Ramos (cell line): Measurements from ENCODE around the gene MEGF11.

Experiments used
- in situ Hi-C: fragments of 300-500 bp; cut with MboI; formaldehyde crosslinking; loops from one replicate; pipeline ENCODE4 v1.14.3; 2022; ENCODE audit warnings: low sequenced_read_pairs; ENCODE audit not compliant: unreplicated experiment

The MEGF11 gene

DNA sequence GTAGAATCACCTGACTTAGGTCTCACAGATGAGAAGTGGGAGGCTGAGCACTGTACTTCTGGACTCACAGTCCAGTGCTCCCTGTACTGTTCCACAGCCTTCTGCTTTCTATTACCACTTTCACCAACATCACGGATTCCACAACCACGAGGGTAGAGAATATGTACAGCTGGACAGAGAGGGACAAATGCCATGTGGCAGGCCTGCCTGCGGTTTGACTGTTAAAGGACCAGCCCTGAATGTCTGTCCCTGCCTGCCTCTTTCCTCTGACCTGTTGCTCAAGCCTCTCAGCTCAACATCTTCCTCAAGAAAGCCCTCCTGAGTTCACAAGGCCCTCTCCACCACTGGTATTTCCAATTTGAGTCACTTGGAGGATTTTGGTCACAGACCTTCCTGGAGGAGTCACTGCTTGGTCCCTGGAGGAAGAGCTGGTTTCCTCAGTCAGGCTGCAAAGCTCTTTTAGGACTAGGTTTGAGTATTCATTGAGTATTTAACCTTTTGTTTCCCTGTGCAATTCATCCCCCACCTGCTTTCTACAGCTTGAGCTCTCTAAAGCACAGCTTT, 335.1 kb downstream of the MEGF11 start:
- in situ Hi-C loops, result no loop called here

DNA sequence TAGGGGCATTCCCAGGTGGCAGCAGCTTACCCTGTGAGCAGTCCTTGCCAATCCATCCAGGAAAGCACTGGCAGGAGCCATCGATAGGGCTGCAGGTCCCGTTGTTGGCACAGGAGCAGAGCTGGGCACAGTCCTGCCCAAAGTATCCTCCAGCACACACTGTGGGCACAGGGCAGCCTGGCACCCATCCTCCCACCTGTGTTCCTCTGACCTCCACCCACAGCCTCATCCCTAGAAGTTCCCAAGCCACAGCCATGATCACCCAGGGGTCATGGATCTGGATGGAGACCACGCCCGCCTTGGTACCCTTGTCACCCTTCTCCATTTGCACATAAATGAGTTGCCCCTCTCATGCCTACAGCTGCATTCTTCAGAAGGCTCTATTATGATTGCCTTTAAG, 335.6 kb downstream of the MEGF11 start:
- in situ Hi-C loops, result no loop called here

DNA sequence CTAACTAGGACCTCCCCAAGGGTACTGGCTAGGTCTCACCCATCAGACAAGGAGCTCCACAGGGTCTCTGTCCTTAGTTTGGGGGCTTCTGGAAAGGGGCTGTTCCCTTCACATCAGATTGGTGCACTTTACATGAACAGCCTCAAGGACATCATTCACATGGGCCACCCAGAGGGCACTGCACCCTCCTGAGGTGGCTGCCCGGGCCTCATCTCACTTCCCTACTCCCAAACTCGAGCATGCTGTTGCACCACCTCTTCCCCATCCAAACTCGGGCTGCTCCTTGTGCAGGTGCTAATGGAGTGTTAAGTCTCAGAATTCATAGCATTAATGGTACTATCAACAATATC, 336.2 kb downstream of the MEGF11 start:
- in situ Hi-C loops, result no loop called here

DNA sequence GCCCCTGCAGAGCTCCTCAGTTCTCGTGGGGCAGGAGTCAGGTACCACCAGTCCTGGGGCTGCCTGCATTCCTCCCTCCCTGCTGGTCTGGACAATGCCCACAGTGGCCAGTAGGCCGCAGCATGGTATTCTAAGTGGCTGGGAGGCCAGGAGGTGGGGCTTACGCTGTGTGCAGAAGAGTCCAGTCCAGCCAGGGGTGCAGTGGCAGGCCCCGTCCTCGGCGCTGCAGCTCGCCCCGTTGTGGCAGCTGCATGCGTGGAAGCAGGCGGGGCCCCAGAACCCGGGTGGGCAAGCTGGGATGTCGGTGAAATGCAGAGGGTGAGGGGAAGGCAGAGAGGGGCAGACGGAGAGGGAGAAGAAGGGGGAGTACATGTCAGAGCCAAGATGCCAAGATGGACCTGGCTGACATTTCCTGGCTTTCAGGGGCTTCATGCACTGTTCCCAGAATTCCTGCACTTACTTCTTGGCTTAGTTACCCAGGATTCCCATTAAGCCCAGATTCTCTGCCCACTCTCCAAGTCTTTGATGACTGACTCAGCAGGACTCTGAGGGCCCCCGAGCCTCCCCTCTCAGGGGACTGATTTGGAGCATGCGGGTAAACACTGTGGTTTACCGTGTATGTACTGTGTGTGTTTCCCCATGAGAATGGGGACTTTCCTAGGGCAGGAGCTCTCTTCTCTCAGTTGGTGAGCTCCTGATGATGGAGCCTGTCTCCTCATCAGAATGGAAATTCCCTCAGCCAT, 336.7 kb downstream of the MEGF11 start:
- in situ Hi-C loops, result no loop called here

DNA sequence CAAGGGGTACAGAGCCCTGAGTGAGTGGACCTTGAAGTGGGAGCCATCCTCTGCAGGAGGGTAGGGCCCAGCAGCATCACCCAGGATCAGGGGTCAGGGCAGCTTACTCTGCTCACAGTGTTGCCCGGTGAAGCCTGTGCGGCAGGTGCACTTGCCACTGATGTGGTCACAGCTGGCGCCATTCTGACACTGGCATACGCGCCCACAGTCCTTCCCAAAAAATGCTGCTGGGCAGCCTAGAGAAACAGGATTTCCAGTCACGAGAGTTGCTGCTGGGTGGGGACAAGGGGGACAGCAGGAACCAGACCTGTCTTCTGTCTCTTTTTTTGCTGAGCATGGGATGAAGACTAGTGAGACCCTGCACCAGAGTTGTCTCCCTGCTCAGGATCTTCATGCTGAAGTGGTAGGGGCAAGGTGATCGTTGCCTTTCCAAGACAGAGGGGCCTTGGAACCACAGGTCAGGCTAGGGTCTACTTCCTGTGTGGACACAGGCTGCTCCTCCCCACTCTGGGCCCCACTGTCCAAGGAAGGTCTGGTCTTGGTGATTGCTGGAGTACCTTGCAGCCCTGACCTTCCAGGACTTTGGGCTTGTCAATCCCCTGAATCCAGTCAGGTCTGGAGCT, 337.4 kb downstream of the MEGF11 start:
- in situ Hi-C loops, result no loop called here

DNA sequence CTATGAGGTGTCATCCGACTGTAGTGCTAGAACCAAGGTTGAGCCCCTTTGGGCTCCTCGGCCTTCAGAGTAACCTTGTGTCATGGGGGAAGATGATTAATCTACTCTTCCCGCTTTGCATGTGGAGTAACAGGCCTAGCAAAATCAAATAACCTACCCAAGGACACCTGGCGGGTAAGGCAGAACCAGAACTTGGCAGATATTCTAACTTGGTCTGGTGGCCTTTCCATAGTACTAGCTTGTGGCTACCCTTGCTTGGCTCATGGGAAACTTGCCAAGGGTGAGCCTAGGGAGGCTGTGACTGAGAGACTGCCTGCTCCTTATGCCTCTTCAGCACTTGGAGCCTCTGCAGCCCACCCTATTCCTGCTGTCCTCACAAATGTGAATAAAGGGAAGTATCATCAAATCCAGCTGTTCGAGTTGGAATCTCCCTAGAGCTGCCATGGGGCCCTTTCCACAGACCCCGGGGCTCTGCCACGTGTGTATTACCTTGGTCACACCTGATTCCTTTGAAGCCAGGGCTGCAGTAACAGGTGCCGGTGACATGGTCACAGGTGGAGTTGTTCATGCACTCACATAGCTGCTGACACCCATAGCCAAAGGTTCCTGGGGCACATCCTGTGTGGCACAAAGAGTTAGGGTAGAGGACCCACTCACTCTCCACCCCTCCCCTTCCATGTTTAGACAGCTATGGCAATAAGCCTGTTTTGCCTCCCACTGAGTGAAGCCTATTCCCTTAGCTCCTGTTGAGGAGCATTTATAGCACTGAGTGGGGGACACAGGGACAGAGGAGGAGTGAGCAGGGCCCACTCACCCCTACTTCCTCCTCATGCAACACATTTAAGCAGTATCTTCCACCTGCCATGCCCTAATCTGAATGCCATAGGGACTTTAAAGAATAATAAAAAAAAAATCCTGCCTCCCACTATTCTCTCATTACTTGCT, 338.3 kb downstream of the MEGF11 start:
- in situ Hi-C loops, result no loop called here

DNA sequence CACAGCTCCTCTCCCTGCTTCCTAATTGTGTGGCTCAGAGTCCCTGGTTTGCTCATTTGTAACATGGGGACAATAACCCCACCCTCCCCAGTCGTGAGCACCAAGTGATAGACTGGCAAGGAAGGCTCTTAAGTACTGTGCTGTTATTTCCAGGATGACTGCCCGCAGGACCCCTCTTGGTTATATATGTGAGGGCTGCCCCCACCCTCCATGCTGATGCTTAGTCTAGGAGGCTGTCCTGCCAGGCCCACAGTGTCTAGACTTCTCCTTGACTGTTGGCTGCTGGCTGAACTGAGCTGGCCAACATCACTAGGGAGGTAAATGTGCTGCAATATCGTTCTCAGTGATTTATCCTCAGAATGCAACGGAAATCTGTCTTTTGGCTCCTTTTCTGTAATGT, 339.2 kb downstream of the MEGF11 start:
- in situ Hi-C loops, result no loop called here

DNA sequence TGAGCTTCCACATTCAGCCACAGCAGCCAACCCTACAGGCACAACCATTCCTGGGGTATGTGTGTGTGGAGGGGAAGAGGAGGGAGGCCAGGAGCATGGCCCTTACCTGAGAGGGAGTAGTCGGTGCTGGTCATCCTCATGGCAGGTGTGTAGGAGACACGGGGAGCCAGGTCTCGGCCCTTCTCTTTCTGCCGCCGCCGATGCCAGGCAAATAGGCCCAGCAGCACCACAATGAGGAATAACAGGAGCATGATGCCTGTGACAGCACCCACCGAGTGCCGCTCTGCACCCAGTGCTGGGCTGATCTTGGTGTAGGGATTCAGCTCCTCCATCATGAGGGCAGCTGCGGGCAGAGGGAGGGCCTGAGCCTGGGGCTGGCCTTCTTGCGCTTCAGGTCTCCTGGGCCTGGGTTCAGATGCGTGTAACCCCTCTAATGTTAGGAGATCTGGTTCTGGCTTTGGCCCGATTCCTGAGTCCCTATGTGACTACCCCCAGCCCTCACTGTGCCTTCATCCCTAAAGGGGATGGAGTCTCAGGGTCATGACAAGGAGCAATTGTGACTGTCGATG, 339.8 kb downstream of the MEGF11 start:
- in situ Hi-C loops, result no loop called here

DNA sequence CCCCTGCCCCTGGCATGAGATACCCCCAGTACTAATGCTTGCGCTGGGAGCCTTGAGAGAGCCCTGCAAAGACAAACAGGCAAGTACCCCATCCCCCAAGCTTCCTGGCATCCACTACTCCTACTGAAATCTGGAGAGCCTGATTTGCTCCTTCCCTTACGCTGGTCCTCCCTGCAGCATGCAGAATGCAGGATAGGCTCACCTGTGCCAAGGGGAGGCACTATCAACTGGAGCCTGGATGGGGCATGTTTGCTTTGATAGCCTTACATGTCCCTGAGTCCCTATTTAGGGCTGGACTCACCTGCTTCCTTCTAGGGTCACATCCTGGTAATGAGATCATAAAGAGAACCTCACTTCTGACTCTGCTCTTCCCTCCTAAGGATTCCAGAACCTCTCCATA, 341.3 kb downstream of the MEGF11 start:
- in situ Hi-C loops, result no loop called here

DNA sequence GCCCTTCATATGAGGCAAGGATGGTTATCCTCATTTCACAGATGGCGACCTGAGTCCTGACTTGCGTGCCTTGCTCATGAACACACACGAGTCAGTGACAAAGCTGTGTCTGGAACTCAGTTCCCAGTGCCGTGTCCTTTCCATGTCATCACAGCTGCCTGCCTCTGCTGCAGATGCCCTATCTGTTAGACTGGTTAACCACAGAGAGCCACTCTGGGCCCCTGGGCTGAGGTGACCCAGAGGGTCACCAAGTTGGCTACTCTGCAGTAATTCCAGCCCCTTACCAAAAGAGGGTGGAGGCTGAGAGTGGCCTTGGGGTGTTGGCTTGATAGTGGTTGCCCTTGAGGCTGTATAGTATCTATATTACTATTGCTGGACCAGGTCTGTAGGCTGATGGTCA, 343.2 kb downstream of the MEGF11 start:
- in situ Hi-C loops, result no loop called here

DNA sequence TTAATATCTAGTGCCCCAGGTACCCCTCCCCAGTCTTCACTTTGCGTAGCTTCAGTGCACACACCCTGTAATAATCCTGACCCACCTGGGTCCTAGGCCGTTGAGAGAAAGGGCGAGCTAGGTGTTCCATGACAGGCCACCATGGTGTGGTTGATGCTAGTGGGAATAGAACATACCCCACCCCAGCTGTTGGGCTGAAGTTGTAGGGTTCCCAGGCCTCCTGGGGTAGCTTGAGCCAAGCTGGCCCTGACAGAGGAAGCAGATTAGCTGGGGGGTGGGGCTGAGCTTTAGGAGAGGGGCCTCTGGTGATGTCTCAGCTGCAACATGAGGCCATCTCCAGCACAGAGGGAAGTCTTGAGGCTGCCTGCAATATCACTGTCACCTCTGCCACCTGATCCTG, 343.7 kb downstream of the MEGF11 start:
- in situ Hi-C loops, result no loop called here

DNA sequence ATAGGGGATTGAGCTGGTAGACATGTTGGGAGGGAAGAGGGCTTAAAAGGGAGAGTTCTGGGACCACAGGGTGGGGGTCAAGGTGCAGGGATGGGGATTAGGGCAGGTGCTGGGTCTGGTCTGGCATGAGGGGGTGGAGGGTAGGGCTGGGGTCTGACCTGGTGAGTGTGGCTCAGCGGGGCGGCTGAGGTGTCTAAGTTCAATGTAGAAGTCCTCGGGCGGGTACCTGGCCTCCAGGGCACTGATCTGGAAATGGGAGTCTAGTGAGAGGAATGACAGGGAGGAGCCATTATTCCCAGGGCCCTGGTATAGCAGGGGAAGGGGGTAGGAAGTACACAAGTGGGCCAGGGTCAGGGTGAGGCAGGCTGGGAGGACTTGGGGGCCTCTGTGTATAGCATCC, 344.7 kb downstream of the MEGF11 start:
- in situ Hi-C loops, result no loop called here

DNA sequence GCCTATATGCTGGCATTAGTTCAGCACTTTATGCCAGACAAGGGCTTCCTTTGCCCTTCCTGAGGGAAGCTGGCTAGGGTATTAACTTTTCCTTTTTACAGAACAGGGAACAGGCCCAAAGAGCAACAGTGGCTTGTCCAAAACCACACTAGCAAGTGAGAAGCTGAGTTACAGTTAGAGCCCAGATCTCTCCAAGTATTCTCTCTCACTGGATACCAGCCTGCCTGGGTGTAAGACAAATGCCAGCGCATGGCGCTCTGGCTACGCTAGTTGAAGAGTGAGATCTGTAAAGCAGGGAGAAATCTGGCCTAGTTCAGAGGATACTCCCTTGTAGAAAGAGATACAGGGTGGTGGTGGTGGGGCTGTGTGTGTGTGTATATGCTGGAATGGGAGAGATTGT, 345.9 kb downstream of the MEGF11 start:
- in situ Hi-C loops, result no loop called here

DNA sequence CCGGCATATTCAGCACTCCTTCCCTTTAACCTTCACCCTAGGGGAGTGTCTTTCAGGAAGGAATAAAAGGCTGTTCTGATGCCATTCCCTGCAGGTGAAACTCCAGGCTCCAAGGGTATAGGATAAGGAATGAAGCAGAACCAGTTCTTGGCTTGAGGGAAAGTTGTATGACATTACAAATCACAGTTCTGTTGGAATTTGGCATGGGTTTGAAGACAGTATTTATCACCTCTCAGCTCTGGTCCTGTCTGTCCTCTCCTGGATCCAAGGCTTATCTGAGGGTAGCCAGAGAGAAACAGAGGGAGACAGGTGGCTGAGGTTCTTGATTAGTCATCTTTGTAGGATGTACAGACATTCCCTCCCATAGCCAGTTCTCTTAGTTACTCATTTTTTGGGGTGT, 347.2 kb downstream of the MEGF11 start:
- in situ Hi-C loops, result no loop called here

DNA sequence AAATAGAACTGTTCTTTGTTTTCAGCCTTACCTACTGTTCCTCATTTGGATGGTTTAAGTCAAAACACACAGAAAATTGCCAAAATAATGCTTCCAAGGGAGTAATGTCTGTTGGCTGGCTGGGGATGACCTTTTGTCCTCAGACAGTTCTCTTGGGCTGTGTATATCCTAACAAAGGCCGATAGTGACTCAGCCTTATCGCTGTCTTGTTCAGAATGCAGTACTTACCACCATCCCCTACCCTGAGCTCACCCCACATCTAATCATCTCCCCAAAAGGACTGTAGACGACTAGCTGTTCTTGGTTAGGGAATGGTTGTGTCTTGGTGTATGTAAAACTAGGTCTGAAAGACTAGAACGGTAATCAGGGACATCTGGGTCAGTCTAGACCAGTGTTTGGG, 349.2 kb downstream of the MEGF11 start:
- in situ Hi-C loops, result no loop called here

DNA sequence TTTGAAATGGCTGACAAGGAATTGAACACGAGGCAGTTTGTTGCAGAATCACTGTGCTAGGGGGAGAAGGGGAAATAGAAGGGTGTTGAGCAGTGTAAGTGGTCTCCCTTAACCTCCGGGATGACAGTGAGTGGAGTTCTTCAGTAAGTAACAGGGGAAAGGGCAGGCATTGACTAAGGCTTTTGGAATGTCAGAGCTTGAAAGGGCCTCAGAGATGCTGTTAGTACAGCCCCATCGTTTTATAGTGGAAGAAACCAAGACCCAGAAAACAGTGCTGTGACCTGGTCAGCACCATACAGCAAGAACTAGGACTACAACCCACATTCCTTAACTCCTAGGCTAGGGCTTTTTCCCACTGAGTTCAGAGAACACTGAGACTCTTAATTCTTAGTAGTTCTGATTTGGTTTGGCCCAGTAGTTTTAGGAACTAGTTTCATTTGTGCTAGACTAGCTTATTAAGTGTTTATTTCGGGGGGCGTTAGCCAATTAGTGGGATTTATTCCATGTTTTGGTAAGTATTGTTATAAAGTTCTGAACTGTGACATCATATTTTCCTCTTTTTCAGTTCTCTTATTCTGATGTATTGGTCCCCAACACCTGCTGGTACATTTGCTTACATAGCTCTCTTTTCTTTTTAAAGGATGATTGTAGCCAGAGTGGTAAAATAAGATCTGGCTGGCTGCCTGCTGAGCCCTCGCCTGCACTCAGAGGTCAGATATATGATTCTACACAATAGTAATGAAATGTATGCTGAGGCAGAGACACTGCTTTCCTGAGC, 350.1 kb downstream of the MEGF11 start:
- in situ Hi-C loops, result no loop called here

DNA sequence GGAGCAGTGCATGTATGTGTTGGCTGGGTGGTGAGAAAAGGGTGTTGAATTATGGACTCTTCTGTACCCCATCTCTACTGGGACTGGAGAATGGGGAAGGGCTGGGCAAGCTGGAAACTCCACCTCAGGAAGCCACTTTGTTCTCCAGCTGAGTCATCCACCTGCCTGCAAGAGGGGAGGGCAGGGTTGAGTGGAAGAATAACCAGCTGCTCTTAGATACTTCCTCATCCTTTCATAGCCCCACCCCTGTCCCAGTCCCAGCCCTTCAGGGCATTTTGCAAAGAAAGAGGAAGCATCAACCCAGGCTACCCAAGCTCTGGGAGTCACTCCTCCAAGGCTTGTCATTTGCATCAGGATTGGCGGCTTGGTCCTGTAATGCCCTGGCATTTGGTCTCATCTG, 351.2 kb downstream of the MEGF11 start:
- in situ Hi-C loops, result no loop called here

DNA sequence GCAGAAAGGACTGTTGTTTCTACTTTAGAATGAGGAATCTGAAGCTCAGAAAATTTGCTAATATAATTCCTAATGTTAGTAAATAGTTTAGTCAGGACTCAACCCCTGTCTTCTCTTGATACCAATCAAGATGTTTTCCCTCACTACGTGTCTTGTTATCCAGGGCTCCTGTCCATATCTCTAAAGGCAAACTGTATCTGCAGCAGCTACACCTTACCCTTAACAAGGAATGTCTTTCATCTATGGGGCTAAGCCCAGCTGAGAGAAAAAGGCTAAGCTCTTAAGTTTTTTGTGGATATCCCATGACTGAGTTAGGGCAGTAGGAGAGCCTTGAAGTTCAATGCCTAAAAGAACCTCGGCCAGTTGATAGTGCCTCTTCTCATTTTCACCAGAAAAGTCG, 351.7 kb downstream of the MEGF11 start:
- in situ Hi-C loops, result no loop called here

DNA sequence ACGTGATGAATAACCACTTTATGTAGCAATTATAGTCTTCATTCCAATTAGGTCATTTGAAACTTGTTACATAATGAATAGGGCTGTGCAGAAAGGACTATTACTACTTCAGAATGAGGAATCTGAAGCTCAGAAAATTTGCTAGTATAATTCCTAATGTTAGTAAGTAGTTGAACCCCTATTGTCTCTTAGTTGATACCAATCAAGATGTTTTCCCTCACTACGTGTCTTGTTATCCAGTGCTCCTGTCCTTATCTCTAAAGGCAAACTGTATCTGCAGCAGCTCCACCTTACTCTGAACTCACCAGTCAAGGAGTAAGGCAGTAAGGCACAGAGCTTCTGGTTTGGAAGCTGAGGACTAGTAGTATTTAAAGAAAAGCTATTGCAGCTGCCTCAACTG, 352.2 kb downstream of the MEGF11 start:
- in situ Hi-C loops, result no loop called here

DNA sequence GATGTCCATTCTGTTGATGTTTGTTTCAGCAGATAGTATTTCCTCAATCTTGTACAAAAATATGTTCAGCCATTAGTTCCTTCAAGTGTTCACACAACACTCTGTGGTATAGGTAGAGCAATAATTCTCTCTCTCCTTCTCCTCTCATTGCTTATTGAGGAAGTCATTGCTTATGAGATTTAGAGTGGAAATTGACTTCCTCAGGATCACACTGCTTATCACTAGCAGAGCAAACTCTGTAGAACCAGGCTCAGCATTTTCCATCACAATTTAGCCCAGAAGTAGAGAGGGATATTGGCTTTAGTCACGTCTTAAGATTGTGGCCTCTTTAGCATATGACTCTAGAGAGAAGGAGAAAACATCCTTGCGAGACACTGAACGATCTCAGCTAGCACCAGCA, 353.1 kb downstream of the MEGF11 start:
- in situ Hi-C loops, result no loop called here
